ENCODE measurements around the gene MYH15.

- TF ChIP-seq CTCF (conservative IDR thresholded peaks at IDR 0.05; ENCODE audit: low read depth, low read length) (no peak), POLR2A (IDR thresholded peaks at IDR 0.05; ENCODE audit: low read depth, low read length) (no peak), USF2 (IDR thresholded peaks at IDR 0.05; ENCODE audit: low read depth, low read length) (peak; percentile 56; the same call in 1 of the 2 replicates), SMC3 (IDR thresholded peaks at IDR 0.05; ENCODE audit: low read depth, low read length) (no peak)
Observed at GRCh38 chr3:108486941-108487340, 23.5 kb downstream of the MYH15 start.

All from IMR-90 (cell line).